Epithelial cell of esophagus (primary cell): Measurements from ENCODE around the gene HDAC7.

Experiments
- DNase-seq: peaks from one replicate; pipeline ENCODE4 v3.0.0; 2010; ENCODE audit warnings: low read depth
- H3K4me3 ChIP-seq: 2 replicates; pipeline ENCODE4 v1.5.1; 2011; ENCODE audit warnings: mild to moderate bottlenecking, low read length, control low read depth
- CTCF ChIP-seq: IDR thresholded peaks from 2 replicates; pipeline ENCODE4 v1.5.1; 2011; ENCODE audit warnings: low read depth, mild to moderate bottlenecking, low read length, control low read depth, inconsistent platforms; ENCODE audit not compliant: insufficient read depth; ENCODE audit errors: missing control alignments

Gene HDAC7

DNA sequence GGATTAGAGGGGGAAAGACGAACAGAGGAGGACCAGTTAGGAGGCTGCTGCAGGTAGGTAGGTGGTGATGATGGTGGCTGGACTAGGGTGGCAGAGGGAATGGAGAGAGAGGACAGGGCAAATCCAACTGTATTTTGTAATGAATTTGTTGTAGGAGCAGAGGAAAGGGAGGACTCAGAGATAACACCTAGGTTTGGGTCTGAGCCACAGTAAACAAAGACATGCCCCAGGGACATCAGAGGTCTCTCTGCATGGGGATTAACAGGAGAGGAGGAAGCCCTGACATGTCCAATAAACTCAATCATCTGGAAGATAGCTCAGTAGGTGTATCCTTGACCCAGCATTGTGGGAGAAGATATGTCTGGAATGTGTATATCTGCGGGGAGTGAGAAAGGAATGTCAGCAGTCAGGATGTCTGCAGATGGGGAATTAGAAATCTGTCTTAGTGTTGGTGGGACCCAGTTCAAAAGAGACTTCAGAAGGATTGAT lies 51.3 kb downstream of the HDAC7 start:
- TF ChIP-seq CTCF: no peak
- DNase-seq: peak; percentile 85
- no peak overlapping the region for H3K4me3 ChIP-seq

DNA sequence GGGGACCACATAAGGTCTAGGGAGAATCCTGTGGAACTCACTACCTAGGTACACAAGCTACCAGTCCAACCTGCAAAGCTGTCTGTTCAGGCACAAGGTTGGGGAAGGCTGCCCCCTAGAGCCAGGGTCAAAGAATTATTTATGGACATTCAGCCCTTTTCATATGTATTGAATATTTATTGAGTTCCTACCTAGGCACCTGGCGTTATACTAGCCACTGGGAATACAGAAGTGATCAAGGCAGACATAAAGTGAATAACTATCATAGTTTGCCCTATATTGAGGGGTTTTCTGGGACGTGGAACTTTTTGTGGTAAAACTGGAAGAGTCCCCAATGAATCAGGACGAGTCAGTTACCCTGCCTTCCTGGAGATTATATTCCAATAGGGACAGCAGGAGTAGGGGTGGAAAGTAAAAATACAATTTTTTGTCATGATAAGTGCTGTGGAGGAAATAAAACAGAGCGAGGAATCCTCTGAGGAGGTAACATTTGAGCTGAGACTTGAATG lies 52.4 kb downstream of the HDAC7 start:
- TF ChIP-seq CTCF: peak; percentile 61
- no peak overlapping the region for H3K4me3 ChIP-seq
- DNase-seq: peak; percentile 78

- no peak overlapping the region for H3K4me3 ChIP-seq
- no peak for DNase-seq
- TF ChIP-seq CTCF: no peak
These were observed 53.0 kb downstream of the HDAC7 start for GRCh38 chr12:47766502-47767215.

DNA sequence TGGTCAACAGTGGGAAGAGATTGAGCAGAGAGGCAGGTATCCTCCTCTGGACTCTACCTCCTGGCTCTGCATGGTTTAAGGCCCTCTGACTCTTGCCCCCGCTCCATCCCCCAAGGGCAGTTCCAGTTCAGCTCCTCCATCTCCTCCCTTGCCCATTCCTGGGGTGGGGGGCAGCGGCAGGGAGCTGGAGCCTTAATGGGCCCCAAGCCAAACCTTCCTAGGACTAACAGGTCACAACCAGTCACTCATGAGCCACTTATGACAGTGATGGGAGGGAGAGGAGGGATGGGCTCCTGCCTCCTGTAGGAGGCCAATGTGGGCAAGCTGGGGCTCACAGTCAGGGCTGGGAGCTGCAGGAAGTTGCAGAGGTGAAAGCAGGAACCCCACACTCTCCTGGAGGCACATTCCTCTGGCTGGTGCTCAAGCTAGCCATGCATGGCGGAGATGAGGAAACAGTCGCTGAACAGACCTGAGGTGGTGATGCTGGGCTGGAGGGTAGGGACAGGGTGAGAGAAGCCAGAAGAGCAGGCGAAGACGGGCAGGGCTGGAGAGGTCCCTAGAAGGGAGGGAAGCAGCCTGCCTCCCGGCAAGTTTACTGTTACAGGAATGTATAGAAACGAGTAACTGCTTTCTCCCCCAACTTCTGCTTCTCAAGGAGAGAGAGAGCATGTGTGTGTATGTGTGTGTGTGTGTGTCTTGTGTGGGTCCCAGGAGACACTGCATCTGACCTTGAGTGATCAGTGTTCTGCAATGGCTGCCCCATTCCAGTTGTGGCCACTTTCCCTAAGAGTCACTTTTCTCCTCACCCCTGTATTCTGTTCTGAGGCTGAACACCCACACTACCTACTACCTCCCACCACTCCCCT lies 56.0 kb downstream of the HDAC7 start:
- TF ChIP-seq CTCF: peak; percentile 9
- peak; percentile 93 for DNase-seq
- H3K4me3 ChIP-seq: no peak overlapping the region

DNA sequence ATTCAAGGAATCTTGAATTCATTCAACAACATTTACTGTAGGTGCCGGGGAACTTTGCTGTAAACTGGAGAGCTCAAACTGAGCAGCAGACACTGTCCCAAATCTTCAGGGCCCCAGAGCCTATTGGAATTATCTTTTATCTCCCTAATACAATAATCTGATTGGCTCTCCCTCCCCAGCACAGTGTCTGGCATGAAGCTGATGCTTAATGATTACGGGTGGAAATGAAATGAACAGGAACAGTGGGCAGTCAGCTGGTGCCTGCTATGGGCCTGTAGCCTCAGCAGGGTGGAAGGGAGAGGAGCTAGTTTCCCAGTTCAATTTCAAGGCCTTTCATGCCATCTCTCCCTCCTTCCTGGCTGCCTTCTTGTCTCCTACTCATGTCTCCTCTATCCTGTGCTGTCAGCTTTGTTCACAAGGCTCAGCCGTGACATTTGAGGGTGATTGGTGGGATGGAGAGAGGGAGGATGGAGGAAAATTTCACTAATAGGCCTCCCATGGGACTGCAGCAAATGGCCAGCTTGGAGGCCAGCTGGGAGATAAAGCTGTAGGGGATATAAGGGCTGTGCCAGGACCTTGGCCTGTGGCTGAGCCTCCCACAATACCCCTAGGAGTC lies 56.7 kb downstream of the HDAC7 start:
- no peak for TF ChIP-seq CTCF
- no peak overlapping the region for H3K4me3 ChIP-seq
- no peak for DNase-seq

- H3K4me3 ChIP-seq: peak within 1 kb of the TSS; percentile 55
- DNase-seq: peak; percentile 88
- TF ChIP-seq CTCF: peak; percentile 51
These were observed 60.6 kb downstream of the HDAC7 start, which contains the start of gene RAPGEF3 for GRCh38 chr12:47758834-47759690. RAPGEF3 (minus strand) TSS chr12:47758880; CDS start chr12:47758556, 324 bp downstream.
